ENCODE data around the gene HES5. TPM values are rescaled to one million over a fixed set of nuclear protein-coding genes. Genes with fewer than 3 reads are reported as not detected.

HES5 gene
- total RNA-seq, 6 experiments from 2014 or later = 0.28 to 0.57 (median 0.36) TPM; not detected in 1

DNA sequence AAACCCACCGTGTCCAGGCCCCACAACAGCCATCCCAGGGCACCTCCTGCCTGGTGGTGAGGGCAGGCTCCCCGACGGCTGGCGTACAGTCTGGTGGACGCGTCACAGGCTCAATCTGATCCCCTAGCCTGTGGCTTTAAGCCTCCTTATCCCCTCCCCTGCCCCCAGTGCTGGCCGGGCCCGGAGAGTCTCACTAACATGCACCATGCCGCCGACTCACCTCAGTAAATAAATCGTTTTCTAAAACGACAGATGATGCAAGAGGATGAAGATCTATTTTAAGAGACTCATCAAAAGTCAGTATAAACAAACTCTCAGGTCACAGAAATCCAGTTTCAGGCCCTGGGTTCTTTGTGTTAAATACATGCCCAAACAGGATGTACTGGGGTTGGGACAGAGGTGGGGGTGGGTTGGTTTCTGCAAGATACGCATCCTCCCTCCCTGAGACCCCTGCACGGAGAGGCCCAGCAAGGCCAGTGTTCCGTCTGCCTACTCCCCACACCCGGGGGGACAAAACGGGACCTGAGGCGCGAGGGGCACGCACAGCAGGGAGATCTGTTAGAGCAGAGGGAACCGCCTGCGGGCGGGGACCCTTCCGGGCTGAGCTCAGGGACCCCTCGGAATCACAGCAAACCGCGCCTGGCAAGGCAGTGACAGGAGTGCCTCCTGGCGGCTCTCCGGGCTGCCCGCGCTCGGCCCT, 6.7 kb downstream of the HES5 start:
- peaks cover 38% of the 10 kb centered on the region for H3K4me1 Mint-ChIP-seq (ENCODE audit: low read depth)
- H3K9me3 Mint-ChIP-seq = no peaks in the 10 kb centered on the region
- DNase-seq = no peak
- peak overlapping the region; percentile 48; the same call in 1 of the 2 replicates for H3K27ac Mint-ChIP-seq
- H3K36me3 Mint-ChIP-seq (ENCODE audit: low read depth) = peaks cover 12% of the 10 kb centered on the region; the same call in 1 of the 2 replicates
- no peak overlapping the region; the same call in 1 of the 2 replicates for H3K4me3 Mint-ChIP-seq
- no peaks in the 10 kb centered on the region; the same call in 1 of the 2 replicates for H3K27me3 Mint-ChIP-seq (ENCODE audit: insufficient read depth)
- TF ChIP-seq, protein P1, sequence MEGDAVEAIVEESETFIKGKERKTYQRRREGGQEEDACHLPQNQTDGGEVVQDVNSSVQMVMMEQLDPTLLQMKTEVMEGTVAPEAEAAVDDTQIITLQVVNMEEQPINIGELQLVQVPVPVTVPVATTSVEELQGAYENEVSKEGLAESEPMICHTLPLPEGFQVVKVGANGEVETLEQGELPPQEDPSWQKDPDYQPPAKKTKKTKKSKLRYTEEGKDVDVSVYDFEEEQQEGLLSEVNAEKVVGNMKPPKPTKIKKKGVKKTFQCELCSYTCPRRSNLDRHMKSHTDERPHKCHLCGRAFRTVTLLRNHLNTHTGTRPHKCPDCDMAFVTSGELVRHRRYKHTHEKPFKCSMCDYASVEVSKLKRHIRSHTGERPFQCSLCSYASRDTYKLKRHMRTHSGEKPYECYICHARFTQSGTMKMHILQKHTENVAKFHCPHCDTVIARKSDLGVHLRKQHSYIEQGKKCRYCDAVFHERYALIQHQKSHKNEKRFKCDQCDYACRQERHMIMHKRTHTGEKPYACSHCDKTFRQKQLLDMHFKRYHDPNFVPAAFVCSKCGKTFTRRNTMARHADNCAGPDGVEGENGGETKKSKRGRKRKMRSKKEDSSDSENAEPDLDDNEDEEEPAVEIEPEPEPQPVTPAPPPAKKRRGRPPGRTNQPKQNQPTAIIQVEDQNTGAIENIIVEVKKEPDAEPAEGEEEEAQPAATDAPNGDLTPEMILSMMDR (IDR thresholded peaks at IDR 0.05) = no peak

DNA sequence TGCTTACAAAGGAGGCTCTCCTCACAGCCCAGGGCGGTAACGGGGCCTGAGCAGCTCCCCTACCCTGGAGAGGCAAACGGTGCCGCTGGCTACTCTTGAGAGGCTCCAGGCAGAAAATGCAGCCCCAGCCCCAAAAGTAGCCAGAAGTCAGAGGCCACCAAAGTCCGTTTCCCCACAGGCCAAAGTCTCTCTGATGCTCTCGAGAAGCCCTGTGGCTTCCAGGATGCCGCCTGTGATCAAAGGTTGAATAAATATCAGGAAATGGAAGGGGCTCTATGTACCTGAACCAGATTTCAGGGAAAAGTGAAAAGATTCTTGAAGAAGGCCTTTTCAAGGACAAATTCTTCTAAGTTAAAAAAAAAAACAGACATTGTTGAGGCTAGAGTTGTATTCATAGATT, 7.8 kb downstream of the HES5 start:
- TF ChIP-seq, protein P1 (IDR thresholded peaks at IDR 0.05) = no peak
- no peak for DNase-seq
- Mint-ChIP-seq H3K27me3 (ENCODE audit: insufficient read depth) (no peaks in the 10 kb centered on the region; the same call in 1 of the 2 replicates), H3K4me1 (ENCODE audit: low read depth) (peaks cover 34% of the 10 kb centered on the region), H3K9me3 (no peaks in the 10 kb centered on the region), H3K27ac (no peak overlapping the region), H3K4me3 (no peak overlapping the region), H3K36me3 (ENCODE audit: low read depth) (peaks cover 12% of the 10 kb centered on the region; the same call in 1 of the 2 replicates)

DNA sequence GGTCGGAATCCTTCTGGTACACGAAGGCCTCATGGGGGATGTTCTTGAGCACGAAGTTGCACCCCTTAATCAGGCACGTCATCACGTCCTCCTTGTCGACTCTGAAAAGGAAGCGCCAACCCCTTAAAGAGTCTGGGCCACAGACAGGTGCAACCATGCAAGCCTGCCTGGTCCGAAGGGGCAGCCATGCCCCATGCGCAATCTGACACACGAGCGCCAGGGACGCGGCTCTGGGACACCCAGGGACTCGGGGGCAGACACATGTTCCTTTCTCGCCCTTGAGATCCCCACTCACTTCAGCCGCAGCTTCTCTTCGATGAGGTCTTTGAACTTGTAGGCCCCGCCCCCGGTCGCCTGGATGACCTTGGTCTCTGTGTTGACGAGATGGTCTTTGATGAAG, 9.3 kb downstream of the HES5 start:
- TF ChIP-seq, protein P1 (IDR thresholded peaks at IDR 0.05) = no peak
- Mint-ChIP-seq H3K9me3 (no peaks in the 10 kb centered on the region), H3K27me3 (ENCODE audit: insufficient read depth) (no peaks in the 10 kb centered on the region; the same call in 1 of the 2 replicates), H3K4me1 (ENCODE audit: low read depth) (peaks cover 28% of the 10 kb centered on the region), H3K27ac (no peak overlapping the region), H3K36me3 (ENCODE audit: low read depth) (peaks cover 12% of the 10 kb centered on the region; the same call in 1 of the 2 replicates), H3K4me3 (no peak overlapping the region)
- no peak for DNase-seq

DNA sequence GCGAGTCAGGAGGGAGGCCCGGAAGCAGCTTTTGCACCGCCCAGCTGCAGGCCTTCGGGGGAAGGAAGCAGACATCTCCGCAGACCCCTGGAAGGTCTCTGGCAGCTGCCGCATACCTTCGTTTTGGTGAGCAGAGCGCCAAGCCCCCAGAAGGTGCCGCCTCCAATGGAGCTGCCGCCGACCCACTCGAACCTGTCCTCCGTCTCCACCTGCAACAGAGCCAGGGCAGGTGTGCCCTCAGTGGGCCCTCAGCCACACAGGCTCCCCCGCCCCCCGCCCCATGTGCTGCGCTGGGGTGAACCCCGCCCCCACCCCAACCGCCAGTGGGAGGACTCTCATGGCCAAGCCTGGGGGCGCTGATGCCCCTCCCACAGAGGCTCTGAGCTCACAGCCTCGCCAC, 9.9 kb downstream of the HES5 start:
- H3K4me1 Mint-ChIP-seq (ENCODE audit: low read depth) = peaks cover 25% of the 10 kb centered on the region
- H3K4me3 Mint-ChIP-seq = no peak overlapping the region
- H3K27me3 Mint-ChIP-seq (ENCODE audit: insufficient read depth) = no peaks in the 10 kb centered on the region; the same call in 1 of the 2 replicates
- peaks cover 12% of the 10 kb centered on the region; the same call in 1 of the 2 replicates for H3K36me3 Mint-ChIP-seq (ENCODE audit: low read depth)
- TF ChIP-seq, protein P1 (IDR thresholded peaks at IDR 0.05) = no peak
- no peaks in the 10 kb centered on the region for H3K9me3 Mint-ChIP-seq
- no peak overlapping the region for H3K27ac Mint-ChIP-seq
- DNase-seq = no peak

DNA sequence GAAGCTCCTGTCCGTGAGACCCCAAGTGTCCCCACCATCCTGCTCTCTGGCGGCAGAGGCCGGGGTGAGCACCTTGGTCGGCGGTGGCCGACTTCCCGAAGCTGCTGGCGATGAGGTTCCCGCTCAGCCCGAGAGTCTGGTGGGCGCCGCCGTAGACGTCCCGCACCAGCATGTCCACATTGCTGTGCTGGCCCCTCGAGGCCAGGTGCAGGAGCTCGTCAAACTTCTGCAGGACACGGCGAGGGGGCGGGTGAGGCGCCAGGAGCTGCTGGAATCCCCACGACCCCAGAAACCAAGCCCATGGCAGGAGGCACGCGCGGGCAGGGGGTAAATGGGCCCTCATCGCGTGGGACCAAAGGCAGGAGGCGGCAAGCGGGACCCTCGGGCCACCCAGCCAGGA, 10.3 kb downstream of the HES5 start:
- TF ChIP-seq, protein P1 (IDR thresholded peaks at IDR 0.05) = no peak
- DNase-seq = no peak
- Mint-ChIP-seq H3K9me3 (no peaks in the 10 kb centered on the region), H3K4me1 (ENCODE audit: low read depth) (peaks cover 21% of the 10 kb centered on the region), H3K27me3 (ENCODE audit: insufficient read depth) (no peaks in the 10 kb centered on the region; the same call in 1 of the 2 replicates), H3K4me3 (no peak overlapping the region), H3K27ac (no peak overlapping the region), H3K36me3 (ENCODE audit: low read depth) (peaks cover 12% of the 10 kb centered on the region; the same call in 1 of the 2 replicates)
